Right forelimb (tissue), 1 donor: ENCODE measurements around the gene FOXN1.

Source experiments
- DNase-seq: peaks from one replicate; pipeline ENCODE4 v3.0.0-alpha.2; 2018

FOXN1 gene

GRCh38 chr17:28478712-28479615 is 27.2 kb upstream of the FOXN1 start:
- no peak for DNase-seq

GRCh38 chr17:28480278-28480677 is 25.9 kb upstream of the FOXN1 start:
- no peak for DNase-seq

GRCh38 chr17:28480799-28481571 is 25.2 kb upstream of the FOXN1 start:
- no peak for DNase-seq

- no peak for DNase-seq
Measured at GRCh38 chr17:28482551-28483199, 23.5 kb upstream of the FOXN1 start.

GRCh38 chr17:28484296-28484695 is 21.9 kb upstream of the FOXN1 start:
- DNase-seq: no peak

- no peak for DNase-seq
Measured at GRCh38 chr17:28485049-28485448, 21.1 kb upstream of the FOXN1 start.

GRCh38 chr17:28487881-28488532 is 18.1 kb upstream of the FOXN1 start:
- DNase-seq: no peak

DNA sequence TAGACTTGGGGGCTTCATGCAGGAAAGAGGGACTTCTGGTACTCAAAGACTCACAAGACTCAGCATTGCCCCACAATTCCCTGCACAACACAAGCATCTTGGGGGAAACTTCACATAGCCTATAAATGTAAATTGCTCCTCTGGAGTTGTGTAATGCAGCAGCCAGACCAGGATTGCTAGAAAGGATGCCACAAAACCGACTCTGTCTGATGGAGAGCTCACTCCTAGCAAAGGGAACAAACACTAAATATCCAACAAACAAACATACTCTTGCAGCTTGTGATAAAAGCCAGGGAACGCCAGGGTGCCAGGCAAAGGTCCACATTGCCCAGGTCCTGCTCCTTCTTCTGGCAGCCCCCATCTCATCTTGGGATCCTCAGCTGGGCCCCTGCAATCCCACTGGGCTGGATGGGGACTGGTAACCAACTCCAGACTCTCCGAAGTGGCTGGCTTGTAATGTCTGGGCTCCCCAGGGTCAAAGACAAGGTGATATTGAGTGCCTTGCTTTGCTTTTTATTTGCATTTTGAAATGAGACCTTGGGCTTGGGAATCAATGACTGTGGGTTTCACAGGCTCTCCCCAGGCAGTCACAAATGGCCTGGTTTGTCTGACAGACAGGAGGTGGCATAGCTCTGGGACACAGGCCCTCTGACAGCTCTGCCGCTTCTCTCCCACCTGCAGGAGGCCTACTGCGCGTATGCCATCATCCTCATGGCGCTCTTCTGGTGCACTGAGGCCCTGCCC is 17.4 kb upstream of the FOXN1 start:
- no peak for DNase-seq

GRCh38 chr17:28491286-28491685 is 14.9 kb upstream of the FOXN1 start:
- no peak for DNase-seq

GRCh38 chr17:28491860-28492259 is 14.3 kb upstream of the FOXN1 start:
- DNase-seq: no peak

- DNase-seq: no peak
Measured at GRCh38 chr17:28492352-28493310, 13.5 kb upstream of the FOXN1 start.

GRCh38 chr17:28493460-28493859 is 12.7 kb upstream of the FOXN1 start:
- no peak for DNase-seq

DNA sequence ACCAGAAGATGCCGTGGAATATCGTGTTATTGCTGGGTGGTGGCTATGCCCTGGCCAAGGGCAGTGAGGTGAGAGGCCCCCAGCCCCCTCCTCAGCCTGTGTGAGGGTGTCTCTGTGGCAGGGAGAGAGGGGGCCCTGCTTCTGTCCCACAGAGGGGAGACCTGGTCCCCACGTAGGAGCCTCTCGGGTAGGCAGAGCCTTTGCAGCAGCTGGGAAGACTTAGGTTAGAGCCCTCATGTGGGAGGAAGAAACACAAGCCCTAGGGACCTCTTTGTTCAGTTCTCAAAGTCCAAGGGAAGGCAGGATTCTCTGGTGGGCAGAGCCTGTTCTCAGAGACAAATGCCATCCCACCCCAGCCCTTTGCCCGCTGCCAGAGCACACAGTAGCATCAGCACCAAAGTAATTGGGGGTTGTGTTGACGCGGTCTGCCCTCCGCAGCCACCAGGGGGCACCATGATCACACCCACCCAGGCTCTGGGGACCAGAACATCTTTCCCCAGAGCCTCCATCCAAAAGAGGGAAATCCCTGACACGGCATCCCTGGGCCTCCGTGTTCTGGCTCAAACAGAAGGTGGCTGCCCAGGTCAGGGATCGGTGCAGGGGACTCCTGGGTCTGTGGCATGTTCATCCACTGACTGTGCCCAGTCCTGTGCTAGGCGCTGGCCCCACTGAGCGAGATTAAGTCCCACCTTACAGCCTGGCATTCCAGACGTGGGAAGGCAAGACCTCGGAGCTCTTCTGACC is 11.5 kb upstream of the FOXN1 start:
- DNase-seq: peak; percentile 79

DNA sequence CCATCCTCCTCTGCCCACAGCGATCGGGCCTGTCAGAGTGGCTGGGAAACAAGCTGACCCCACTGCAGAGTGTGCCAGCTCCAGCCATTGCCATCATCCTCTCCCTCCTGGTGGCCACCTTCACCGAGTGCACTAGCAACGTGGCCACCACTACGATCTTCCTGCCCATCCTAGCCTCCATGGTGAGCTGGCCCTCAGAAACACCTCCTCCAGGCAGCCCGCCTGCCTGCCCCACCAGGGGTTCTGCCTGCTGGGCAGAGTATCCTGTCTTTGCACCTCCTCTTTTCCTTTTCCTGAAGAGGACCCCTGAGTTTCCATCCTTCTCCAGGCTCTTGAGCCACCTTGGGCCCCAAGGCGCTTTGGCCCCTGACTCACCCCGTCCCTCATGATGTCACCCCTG is 10.5 kb upstream of the FOXN1 start:
- DNase-seq: no peak

- DNase-seq: no peak
Measured at GRCh38 chr17:28497931-28498330, 8.2 kb upstream of the FOXN1 start.

DNA sequence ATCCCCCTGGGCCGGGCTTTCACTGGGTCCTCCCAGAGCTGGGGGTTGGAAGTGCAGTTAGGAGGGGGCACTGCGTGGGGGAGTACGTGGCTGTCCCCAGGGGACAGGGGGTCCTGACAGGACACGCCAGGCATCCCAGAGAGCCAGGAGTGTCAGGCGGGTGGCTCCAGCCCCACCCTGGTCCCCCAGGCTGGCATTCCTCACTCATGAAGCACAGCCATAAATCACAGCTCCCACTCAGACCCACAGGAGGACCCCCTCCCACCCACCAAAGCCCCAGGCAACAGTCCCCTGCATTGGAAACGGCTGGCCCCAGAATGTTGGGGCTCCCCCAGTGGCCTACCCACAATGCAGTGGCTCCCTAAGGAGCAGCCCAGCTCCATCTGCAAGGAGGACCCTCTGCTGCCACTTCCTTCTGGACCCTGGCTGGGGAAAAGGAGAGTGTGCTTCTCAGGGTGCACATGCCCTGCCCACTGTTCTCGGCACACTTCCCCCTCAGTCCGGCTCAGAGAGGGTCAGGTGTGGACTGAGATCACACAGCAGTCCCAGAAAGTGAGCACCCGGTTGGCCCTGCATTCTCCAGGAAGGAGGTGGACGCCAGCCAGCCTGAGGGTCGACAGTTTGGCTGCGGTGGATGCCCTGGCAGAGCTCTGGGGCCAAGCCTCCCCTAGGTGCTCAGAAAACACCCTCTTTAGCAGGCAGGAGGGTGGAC is 7.3 kb upstream of the FOXN1 start:
- DNase-seq: no peak

DNA sequence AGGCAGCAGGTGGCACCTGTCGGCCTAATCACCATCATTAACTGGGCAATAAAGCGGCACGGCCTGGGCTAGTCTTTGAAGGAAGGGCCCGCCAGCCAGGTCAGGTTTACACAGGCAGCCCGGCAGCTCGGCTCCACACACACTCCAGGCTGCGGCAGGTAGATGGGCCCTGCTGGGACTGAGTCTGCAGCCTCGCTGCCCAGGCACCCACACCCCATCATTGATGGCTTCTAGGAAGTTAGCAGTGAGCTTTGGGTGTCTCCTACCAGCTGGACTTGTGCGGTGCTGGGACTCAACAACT is 6.8 kb upstream of the FOXN1 start:
- no peak for DNase-seq

- no peak for DNase-seq
Measured at GRCh38 chr17:28499684-28500357, 6.3 kb upstream of the FOXN1 start.

DNA sequence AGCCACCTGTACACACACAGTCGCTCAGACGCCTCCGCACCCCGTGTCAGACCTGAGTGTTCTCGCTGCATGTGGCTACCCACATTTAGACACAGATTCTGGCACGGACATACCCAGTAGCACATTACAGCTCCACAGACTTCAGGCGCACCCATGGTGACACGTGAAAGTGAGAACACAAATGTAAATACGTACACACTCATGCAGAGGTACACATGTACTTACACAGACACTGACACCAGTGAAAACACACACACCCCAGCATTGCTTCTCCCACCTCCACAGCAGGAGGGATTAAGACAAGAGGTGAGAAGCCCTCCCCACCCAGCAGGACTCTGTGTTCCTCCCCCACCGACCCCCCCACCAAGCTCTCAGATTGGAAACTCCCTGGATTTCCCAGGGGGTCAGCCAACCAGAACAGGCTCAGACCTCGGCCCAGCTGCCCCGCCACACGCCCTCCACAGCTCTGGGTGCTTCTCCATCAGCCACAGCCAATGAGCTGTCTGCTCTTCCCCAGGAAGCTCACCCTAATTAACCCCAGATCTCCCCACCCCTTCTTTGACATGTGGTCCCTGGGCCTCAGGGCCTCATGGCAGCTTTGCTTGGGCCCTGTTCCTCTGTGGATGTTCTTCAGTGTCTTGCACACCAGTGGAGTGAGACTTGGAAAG is 5.3 kb upstream of the FOXN1 start:
- no peak for DNase-seq
